Limb (tissue), 2 donors: Measurements from ENCODE around the gene NAP1L4.
A peak's percentile ranks its signal among the peaks of the same experiment; 100 is the strongest.

ENCODE experiments used
- DNase-seq, 2 donors: peaks; one replicate each; pipeline ENCODE4 v3.0.0-alpha.2; 2016; ENCODE audit errors: extremely low spot score in 2 of 2

The NAP1L4 gene

DNA sequence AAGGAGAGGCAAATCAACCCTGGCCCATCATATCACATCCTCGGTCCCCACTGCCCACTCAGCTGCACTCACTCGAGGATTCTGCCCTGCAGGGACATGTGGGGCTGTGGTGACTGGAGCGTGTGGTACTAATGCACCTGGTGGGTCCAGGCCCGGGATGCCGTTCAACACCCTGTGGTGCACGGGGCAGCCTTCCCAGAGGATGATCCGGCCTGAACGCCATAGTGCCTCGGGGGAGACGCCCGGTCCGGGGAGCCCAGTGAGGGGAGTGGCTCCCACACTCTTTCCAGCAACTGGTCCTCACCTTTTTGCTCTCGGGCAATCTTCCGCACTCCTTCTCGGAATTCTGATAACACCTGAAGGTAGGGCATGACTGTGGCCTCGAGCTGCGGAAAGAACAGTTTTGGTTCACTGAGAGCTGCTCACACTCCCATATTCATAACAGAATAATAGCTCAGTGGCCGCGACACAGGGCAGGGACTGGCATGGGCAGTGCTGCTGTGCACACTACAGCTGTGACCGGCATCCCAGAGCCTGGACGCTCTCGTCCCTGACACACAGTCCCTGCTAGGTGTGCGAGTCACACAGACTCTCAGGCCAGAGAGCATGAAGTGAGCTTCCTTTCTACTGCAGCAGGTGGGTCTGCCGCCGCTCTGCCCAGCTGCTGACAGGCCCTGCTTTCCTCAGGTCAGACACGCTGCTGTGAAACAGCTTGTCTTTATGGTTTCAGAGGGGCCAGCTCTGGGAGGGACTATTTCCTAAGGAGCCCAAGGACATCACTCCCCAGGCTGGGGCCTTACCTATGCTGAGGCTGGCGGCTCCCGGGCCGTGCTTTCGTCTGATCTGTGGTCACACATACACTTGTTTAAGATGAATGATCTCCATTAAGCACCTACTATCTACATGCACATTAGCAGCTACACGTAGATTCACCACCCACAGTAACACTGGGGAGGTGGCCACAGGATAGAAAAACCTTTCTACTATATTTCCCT is 20.1 kb upstream of the NAP1L4 start:
- no peak for DNase-seq

DNA sequence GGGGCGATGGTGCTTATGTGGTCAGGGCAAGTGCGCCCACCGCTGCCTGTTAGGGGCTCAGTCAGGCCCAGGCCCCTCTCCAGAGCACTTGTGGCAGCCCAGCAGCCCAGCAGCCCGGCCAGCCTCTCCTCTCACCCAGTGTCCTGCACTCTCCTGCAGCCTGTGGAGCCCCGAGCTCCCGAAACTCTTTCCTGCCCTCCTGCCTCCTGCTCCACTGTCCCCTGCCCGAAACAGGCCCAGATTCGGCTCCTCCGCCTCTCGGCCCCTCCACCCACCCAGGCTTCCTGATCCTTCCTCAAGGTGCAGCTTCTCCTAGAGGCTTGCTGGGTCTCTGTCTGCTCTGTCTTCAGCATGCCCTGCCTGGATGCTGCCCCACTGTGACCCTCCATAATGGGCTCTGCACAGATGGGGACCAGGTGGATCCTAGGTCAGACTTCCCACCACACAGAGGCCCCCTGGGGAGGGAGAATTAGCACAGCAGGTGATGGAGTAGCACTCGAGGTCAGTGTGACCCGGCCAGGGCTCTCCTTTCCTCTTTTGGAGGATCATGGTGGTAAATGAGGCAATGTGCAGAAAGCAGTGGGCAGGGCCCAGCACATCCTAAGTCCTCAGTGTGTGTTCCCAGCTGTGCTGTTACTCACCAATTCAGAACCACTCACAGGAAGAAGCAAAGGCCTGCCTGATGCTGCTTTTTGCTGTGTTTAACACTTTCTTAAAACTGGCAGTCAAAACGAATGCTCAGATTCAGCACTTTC is 18.6 kb upstream of the NAP1L4 start:
- no peak for DNase-seq

DNA sequence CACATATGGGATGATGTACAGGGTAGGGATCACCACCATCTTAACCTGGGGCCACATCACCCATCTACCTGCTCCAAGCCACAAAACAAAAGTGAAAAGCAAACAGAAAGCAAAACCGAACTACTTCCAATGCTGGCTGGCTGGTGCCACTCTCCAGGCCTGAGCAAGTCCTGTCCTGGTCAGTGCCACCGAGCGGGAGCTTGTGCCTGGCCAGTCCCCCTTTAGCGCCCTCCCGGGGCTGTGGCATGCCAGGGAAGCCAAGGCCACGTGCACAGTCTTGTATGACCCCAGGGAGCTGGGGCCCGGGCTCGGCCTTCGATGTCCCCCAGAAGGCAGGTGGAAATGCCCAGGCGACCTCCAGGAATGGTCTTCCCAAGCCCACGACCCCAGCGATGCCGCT is 17.9 kb upstream of the NAP1L4 start:
- DNase-seq, result no peak

DNA sequence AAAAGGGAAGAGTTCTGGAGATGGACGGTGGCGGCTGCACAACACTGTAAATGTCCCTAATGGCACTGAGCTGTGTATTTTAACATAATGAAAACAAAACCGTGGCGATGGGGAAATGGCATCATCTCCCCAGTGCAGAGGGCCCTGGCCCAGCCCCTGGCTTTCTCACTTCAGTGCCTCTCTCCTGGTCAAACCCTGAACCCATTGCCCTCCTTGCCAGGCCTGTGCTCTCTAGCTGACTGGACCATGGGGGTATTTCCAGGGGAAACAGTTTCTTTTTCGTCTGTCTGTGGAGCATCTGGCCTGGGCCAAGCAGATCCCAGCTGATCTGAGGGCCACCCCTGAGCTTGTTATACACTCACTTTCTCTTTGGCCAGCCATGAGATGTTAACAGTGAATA is 17.4 kb upstream of the NAP1L4 start:
- DNase-seq, result no peak

DNA sequence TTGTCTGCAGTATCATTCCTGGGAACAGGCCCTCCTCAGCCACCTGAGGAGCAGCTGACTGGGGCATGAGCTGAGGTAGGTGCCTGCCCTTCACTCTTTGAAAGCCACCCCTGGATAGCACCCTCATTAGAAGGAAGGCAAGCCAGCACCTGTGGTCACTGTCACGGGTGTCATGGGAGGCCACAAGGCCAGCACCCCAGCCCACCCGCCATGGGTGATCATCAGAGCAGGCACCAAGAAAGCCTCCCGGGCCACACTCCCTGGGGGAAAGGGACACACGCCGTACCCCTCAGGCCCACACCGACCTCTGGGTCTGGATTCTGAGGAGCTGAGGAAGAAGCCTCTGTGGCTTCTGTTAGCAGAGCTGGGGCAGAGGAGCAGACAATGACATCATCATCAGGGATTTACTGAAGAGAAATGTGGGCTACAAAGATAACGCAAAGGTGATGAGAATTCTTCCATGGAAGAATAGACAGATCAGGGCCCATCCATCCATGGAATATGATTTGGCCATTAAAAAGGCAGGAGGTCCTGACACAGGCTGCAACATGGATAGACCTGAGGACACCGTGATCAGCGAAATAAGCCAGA is 16.7 kb upstream of the NAP1L4 start:
- DNase-seq, result no peak

DNA sequence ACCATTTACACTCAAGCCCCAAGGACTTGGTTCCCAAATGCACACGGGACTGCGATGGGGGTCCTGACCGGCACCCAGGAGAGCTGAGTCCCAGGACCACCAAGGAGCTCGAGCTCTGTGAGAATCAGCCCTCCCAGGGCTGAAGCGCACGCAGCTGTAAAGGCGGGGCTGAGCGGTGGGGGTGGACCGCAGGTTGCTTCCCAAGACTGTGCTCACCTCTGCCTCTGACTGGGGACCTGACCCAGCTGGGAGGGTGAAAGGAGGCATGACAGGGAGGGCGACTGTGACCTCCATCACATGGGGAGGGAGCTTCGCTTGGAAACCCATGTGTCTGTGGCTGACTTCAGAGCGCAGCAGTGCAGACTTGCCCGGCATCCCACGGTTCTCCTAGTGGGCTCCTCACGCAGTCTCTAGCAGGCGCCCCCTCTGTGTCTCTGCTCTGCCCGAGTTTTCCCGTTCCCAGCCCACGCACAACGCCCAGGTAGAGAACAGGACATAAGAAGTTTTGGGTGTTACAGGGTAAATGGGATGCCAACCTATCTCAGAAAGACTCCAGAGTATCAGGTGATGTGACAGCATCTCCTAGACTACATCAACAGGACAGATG is 15.4 kb upstream of the NAP1L4 start:
- no peak for DNase-seq

DNA sequence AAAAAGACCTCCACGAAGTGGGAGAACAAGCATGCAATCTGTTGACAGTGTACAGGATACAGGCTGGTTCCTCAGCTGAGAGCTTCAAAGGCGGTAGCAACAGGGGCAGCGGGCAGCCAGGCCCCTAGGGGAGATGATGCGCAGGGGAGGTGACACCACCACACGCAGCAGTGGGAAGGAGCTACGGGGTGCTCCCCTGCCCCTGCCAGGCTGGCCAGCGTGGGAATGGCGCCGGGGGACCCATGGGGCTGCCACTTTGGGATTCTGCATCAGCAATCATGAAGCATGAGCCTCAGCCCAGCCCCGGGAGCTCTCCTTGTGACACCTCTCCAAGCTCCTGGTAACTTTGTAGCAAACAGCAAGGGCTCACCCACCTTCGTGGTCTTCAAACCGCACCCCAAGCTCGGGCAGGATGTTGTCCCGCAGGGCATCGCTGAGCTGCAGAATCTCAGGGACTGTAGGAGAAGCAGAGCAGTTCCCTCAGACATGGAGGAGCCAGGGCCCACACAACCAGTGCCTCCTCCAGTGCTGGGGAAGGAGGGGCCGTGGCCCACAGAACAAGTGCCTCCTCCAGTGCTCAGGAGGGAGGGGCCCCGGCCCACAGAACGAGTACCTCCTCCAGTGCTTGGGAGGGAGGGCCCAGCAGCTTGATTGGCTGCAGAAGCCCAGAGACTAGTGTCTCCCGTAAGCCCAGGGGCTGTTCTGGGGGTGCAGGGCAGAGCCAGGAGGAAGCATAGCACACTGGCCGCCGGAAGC is 14.6 kb upstream of the NAP1L4 start:
- no peak for DNase-seq

DNA sequence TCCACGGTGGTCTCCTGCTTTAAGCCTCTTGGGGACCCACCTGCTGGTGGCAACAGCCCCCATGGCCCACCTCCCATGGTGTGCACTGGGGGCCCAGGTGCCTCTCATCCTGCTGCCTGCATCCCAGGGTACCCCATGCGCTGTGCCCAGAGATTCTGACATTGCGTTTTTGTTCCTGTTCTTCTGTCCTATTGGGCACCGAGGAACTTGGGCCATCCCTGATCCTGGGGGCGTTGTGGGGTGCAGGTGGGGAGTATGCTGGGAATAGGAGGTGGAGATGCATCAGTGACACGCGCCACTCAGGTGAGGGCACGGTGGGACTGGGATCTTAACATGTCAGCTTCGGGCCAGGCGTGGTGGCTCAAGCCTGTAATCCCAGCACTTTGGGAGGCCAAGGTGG is 12.4 kb upstream of the NAP1L4 start:
- DNase-seq, result no peak

DNA sequence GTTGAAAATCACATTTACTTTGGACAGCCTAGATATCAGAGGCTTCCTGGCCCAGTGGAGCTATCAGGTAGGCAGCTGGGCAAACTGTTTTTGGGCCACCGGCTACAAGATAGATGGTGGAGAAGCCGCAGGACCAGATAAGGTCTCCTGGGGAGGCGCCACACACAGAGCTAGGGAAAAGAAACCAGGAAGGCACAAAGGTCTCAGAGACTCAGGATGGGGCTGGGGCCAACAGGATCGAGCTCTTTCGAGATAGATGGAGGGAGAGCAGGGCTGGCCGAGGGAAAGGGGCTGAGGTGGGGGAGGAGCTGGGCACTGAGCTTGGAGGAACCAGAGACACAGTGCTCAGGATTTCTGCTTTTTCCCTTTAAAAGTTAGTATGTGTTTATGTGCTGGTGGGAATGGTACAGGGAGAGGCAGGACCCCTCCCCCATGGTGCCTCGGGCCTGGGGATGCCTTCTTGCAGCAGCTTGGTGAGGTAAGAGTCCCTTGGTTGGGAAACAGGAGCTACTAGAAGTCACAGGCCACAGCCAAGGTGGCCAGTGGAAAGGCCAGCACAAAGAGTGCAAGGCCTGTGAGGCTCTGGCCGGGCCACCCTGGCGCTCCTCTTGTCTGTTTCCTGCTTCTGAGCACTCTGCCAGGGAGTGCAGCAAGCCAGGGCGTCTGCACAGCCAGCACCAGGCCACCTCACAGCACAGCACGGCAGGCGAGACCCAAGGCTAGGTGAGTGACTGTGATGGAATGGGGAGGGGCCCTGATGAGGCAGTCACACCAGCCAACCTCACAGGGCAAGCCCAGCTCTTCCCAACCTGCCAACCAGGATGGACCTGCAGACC is 11.5 kb upstream of the NAP1L4 start:
- no peak for DNase-seq

DNA sequence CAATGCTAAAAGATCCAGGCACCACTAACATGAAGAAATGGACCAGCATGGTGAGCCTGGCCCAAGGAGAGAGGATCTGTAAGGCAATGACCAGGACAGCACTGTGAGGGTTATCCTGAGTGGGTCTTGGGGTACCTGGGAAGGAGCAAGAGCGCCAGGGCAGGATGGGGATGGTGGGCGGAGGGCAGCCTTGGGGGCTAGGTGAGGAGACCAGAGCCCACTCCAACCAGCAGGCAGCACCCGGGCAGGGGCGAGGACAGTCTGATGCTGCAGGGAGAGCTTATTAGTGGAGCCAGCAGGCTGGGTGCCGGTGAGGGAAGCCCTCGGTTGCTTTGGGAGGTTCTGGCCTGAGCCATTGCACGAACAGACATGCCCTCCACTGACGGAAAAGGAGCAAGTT is 10.7 kb upstream of the NAP1L4 start:
- DNase-seq, result no peak

DNA sequence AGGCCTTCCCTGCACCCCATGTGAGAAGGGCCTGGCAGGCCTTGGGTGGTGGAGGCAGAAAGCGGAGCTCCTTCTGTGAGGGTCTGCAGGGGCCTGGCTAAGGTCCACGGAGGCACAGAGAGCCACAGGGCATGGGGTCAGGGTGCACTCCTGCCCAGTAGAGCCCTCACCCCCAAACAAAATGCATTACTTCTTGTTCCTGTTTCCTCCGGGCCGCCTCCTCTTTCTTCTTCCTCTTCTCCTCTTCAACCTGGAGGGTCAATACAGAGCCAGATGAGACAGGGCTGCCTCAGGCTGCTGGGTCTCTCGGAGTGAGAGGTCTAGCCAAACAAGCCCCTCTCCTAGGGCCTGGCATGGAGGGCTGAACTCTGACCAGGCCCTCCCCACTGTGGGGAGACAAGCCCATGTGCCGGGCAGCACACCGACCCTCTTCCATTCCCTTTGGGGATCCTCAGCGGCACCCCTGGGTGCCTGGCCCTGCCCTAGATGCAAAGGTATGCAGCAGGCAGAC is 10.3 kb upstream of the NAP1L4 start:
- DNase-seq, result no peak

DNA sequence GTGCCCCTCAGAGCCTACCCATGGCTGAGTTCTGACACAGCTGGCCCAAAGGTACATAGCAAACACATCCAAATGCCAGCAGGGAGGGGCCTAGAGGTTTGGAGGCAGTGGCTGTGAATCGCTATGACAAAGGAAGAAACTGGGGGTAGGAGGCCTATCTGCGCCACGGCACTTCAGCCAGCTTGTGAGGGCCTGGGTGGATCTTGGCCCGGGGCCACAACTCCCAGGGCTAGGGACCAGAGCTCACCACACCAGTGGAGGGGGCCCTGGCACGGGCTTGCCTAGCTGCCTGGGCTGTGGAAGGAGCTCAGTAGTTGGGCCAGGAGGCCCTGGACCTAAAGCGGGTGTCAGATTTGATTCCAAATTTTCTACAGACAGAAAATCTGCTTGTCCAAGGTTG is 9.4 kb upstream of the NAP1L4 start:
- no peak for DNase-seq

DNA sequence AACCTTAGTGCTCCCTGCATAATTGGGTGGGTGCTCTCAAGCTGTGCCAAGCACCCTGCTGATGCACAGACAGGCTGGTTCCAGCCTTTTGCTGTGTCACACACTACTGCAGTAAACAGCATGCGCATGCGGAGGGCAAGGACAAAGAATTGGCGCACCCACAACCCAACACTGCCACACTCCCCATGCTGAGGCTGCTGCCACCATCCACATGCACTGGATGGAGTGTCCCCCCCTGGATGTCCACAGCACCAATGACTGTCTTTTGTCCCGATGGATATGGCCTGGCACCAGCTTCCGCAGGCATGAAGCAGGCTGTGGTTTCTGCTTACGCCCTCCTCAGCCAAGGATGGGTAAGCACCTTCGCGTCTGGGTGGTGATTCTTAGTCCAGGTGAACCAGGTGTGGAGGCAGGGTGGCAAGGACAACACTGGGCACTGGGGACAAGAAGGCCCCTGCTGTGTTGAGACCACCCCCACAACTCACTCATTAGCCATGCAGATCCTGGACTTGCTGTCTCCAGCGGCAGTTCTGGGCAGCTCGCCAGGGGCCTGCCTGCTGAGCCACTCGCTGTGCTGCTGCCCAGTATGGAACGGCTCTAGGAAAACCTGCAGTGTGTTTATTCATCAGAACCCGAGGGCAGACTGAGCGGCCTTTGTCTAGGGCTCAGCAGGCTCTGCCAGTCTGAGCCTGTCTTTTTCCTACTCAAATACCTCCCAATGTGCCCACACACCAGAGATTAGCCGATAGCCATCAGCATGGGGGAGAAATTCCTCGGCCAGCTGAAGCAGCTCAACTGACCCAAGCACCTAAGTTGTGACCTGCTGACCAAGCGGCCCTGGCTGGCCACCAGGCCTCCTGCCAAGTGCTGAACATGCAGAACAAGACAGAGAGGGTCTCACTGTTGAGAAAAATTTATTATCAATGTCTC is 8.2 kb upstream of the NAP1L4 start:
- DNase-seq, result peak; percentile 24 to 82

DNA sequence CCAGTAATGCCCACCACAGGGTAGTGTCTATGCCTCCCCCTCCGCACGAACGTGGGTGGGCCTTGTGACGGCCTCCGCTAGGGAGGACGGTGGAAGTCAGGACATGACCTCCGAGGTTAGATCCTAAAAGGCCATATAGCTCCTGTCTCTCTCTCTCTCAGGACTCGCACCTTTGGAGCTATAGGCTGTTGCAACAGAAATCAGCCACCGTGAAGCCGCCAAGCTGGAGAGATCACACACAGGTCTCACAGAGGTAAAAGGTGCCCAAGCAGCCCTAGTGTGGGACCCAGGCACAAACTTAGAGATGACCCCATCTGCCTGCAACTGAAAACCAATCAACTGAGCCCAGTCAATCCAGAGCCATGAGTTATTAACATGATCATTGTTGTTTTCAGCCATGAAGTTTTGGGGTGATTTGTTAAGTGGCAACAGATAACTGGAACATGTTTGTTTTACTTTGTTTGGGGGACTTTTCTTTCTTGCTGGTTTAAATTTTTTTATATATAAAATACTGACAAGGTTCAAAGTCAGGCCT is 7.4 kb upstream of the NAP1L4 start:
- DNase-seq, result no peak

DNA sequence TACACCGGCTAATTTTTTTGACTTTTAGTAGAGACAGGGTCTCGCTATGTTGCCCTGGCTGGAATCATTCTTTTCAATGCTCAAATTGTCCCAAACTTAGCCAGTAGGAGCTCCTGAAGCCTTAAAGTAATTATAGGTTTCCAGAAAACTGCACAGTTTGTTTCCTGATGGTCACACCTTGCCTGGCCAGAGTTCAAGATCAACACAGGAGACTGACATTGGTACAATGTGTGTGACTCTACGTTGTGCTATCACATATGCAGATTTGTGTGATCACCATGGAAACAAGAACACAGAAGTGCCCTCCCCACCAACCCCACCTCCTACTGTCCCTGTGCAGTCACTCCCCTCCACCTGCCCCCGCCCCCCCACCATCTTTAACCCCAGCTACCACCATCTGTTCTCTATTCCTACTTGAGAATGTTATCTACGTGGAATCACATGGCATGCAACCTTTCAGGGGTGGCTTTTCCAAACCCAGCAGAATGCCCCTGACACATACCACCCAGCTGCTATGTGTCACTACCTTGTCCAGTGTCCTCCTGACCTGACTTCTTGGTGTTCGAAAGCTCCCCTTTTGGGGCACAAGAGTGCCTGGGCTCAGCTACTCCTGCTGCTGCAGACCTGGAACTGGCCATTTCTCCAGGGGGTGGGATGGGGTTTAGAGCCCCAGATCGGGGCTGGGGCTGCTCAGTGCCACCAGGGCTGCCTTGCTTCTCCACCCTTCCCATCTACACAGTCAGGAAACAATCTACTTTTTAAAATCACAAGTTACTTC is 6.1 kb upstream of the NAP1L4 start:
- DNase-seq, result no peak

DNA sequence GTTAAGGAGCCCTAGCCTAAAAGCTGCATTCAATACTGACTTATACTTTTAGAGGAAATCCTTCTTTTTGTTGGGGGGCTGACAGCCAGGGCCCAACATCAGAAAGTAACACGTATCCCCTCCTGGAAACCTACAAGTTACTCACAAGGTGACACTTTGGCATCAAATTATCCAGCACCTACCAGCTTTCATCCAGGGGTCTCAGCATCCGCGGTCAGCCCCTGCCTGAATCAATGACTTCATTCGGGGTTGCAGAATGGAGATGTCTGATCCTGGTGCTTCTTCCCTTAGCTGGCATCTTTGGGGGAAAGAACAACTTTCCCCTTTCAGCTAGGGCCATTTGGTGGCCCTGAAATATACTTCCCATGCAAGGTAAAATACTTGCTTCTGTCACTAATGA is 5.3 kb upstream of the NAP1L4 start:
- DNase-seq, result no peak

DNA sequence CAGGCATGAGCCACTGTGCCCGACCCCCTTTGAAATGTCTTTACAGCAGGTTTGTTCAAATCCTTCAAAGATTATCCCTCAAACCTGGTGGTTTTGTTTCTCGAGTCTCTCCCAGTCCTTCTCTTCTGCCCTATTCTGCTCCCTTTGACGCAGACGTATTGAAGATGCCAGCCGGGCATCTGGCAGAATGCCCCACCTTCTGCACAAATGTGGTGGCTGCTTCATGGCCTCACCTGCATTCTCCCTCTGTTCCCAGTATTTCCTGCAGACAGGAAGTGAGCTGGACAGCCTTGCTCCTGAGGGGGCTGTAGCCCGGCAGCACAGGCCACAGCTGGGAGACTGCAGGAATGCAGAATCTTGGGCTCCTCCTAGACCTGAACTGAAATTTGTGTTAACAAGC is 4.8 kb upstream of the NAP1L4 start:
- no peak for DNase-seq
